Brain microvascular endothelial cell (primary cell): ENCODE data around the gene FAM204A.

Experiments
- DNase-seq: peaks from one replicate; pipeline ENCODE4 v3.0.0-alpha.2; 2020
- H3K27ac ChIP-seq: fragments of 250-450 bp; sonication (Bioruptor Pico); 2 replicates; pipeline ENCODE4 v1.5.1; 2020; ENCODE audit warnings: mild to moderate bottlenecking, moderate library complexity
- H3K27me3 ChIP-seq: fragments of 250-450 bp; sonication (Bioruptor Pico); replicated peaks from 2 replicates; pipeline ENCODE4 v1.5.1; 2020; ENCODE audit warnings: mild to moderate bottlenecking
- H3K36me3 ChIP-seq: fragments of 250-450 bp; sonication (Bioruptor Pico); replicated peaks from 2 replicates; pipeline ENCODE4 v1.5.1; 2020; ENCODE audit warnings: mild to moderate bottlenecking
- H3K4me3 ChIP-seq: 2 replicates; pipeline ENCODE4 v1.5.1; 2011; ENCODE audit warnings: low read depth, mild to moderate bottlenecking, control low read depth, low read length, moderate library complexity
- CTCF ChIP-seq: IDR thresholded peaks from 2 replicates; pipeline ENCODE4 v1.5.1; 2011; ENCODE audit warnings: low read depth, mild to moderate bottlenecking, moderate library complexity, low read length, control low read depth, inconsistent platforms; ENCODE audit errors: missing control alignments
- in situ Hi-C: cut with HindIII; loops from 2 replicates; pipeline ENCODE4 v1.10.0; 2017; ENCODE audit warnings: low sequenced_read_pairs, low pct_ligation_motif_present

The FAM204A gene

GRCh38 chr10:118340486-118340885 lies 1.6 kb downstream of the FAM204A start:
- in situ Hi-C loops, result no loop called here
- DNase-seq, result no peak
- H3K36me3 ChIP-seq, result no peaks in the 10 kb centered on the region
- no peak overlapping the region for H3K27ac ChIP-seq
- no peaks in the 10 kb centered on the region for H3K27me3 ChIP-seq
- TF ChIP-seq CTCF, result no peak
- H3K4me3 ChIP-seq, result no peak overlapping the region

GRCh38 chr10:118339111-118339510 lies 3.0 kb downstream of the FAM204A start:
- in situ Hi-C loops, result no loop called here
- no peak for DNase-seq
- peaks cover 2% of the 10 kb centered on the region for H3K36me3 ChIP-seq
- no peak for TF ChIP-seq CTCF
- no peak overlapping the region for H3K27ac ChIP-seq
- H3K27me3 ChIP-seq, result no peaks in the 10 kb centered on the region
- no peak overlapping the region for H3K4me3 ChIP-seq

- DNase-seq, result no peak
- Histone ChIP-seq H3K27me3 (no peaks in the 10 kb centered on the region), H3K27ac (no peak overlapping the region), H3K36me3 (peaks cover 6% of the 10 kb centered on the region), H3K4me3 (no peak overlapping the region)
- no peak for TF ChIP-seq CTCF
- in situ Hi-C loops, result no loop called here
These were observed 4.8 kb downstream of the FAM204A start for GRCh38 chr10:118337356-118337755.

- TF ChIP-seq CTCF, result no peak
- no peak for DNase-seq
- in situ Hi-C loops, result no loop called here
- Histone ChIP-seq H3K27me3 (no peaks in the 10 kb centered on the region), H3K4me3 (no peak overlapping the region), H3K36me3 (peaks cover 13% of the 10 kb centered on the region), H3K27ac (no peak overlapping the region)
These were observed 8.3 kb downstream of the FAM204A start for GRCh38 chr10:118333871-118334270.

GRCh38 chr10:118332948-118333710 lies 9.0 kb downstream of the FAM204A start:
- in situ Hi-C loops, result no loop called here
- no peak for TF ChIP-seq CTCF
- H3K4me3 ChIP-seq, result no peak overlapping the region
- no peak overlapping the region for H3K27ac ChIP-seq
- H3K27me3 ChIP-seq, result no peaks in the 10 kb centered on the region
- no peak for DNase-seq
- peaks cover 17% of the 10 kb centered on the region for H3K36me3 ChIP-seq

GRCh38 chr10:118332236-118332635 lies 9.9 kb downstream of the FAM204A start:
- no peak overlapping the region for H3K27ac ChIP-seq
- TF ChIP-seq CTCF, result no peak
- no peak overlapping the region for H3K4me3 ChIP-seq
- H3K27me3 ChIP-seq, result no peaks in the 10 kb centered on the region
- in situ Hi-C loops, result no loop called here
- H3K36me3 ChIP-seq, result peaks cover 26% of the 10 kb centered on the region
- DNase-seq, result no peak
